ENCODE results near the gene NUP210. TPM values are rescaled to one million over a fixed set of nuclear protein-coding genes. Genes with fewer than 3 reads are reported as not detected.

Gene NUP210
- total and polyA plus RNA-seq, 2 experiments from 2014 or later = 13.8 to 73.9 TPM

DNA sequence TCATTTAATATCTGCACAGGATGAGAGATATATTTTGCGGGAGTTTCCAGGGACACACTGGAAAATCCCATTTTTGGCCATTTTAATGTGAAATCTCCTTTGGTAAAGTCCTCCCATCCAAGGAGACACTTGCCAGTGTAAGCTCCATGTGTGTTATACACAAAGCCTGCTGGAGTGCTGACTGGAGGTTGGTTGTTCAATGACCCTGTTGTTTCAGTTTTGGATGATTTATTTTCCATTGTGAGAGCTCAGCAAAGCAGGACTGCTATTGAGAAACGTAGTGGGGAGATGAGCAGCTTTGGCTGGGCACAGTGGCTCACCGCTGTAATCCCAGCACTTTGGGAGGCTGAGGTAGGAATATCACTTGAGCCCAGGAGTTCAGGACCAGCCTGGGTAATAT is 127.7 kb downstream of the NUP210 start (continued):
- TF ChIP-seq, protein P1, sequence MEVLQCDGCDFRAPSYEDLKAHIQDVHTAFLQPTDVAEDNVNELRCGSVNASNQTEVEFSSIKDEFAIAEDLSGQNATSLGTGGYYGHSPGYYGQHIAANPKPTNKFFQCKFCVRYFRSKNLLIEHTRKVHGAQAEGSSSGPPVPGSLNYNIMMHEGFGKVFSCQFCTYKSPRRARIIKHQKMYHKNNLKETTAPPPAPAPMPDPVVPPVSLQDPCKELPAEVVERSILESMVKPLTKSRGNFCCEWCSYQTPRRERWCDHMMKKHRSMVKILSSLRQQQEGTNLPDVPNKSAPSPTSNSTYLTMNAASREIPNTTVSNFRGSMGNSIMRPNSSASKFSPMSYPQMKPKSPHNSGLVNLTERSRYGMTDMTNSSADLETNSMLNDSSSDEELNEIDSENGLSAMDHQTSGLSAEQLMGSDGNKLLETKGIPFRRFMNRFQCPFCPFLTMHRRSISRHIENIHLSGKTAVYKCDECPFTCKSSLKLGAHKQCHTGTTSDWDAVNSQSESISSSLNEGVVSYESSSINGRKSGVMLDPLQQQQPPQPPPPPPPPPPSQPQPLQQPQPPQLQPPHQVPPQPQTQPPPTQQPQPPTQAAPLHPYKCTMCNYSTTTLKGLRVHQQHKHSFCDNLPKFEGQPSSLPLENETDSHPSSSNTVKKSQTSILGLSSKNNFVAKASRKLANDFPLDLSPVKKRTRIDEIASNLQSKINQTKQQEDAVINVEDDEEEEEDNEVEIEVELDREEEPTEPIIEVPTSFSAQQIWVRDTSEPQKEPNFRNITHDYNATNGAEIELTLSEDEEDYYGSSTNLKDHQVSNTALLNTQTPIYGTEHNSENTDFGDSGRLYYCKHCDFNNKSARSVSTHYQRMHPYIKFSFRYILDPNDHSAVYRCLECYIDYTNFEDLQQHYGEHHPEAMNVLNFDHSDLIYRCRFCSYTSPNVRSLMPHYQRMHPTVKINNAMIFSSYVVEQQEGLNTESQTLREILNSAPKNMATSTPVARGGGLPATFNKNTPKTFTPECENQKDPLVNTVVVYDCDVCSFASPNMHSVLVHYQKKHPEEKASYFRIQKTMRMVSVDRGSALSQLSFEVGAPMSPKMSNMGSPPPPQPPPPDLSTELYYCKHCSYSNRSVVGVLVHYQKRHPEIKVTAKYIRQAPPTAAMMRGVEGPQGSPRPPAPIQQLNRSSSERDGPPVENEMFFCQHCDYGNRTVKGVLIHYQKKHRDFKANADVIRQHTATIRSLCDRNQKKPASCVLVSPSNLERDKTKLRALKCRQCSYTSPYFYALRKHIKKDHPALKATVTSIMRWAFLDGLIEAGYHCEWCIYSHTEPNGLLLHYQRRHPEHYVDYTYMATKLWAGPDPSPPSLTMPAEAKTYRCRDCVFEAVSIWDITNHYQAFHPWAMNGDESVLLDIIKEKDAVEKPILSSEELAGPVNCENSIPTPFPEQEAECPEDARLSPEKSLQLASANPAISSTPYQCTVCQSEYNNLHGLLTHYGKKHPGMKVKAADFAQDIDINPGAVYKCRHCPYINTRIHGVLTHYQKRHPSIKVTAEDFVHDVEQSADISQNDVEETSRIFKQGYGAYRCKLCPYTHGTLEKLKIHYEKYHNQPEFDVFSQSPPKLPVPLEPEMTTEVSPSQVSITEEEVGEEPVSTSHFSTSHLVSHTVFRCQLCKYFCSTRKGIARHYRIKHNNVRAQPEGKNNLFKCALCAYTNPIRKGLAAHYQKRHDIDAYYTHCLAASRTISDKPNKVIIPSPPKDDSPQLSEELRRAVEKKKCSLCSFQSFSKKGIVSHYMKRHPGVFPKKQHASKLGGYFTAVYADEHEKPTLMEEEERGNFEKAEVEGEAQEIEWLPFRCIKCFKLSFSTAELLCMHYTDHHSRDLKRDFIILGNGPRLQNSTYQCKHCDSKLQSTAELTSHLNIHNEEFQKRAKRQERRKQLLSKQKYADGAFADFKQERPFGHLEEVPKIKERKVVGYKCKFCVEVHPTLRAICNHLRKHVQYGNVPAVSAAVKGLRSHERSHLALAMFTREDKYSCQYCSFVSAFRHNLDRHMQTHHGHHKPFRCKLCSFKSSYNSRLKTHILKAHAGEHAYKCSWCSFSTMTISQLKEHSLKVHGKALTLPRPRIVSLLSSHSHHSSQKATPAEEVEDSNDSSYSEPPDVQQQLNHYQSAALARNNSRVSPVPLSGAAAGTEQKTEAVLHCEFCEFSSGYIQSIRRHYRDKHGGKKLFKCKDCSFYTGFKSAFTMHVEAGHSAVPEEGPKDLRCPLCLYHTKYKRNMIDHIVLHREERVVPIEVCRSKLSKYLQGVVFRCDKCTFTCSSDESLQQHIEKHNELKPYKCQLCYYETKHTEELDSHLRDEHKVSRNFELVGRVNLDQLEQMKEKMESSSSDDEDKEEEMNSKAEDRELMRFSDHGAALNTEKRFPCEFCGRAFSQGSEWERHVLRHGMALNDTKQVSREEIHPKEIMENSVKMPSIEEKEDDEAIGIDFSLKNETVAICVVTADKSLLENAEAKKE (CRISPR knock-in tag; IDR thresholded peaks at IDR 0.05) = no peak
- TF ChIP-seq, protein P2, sequence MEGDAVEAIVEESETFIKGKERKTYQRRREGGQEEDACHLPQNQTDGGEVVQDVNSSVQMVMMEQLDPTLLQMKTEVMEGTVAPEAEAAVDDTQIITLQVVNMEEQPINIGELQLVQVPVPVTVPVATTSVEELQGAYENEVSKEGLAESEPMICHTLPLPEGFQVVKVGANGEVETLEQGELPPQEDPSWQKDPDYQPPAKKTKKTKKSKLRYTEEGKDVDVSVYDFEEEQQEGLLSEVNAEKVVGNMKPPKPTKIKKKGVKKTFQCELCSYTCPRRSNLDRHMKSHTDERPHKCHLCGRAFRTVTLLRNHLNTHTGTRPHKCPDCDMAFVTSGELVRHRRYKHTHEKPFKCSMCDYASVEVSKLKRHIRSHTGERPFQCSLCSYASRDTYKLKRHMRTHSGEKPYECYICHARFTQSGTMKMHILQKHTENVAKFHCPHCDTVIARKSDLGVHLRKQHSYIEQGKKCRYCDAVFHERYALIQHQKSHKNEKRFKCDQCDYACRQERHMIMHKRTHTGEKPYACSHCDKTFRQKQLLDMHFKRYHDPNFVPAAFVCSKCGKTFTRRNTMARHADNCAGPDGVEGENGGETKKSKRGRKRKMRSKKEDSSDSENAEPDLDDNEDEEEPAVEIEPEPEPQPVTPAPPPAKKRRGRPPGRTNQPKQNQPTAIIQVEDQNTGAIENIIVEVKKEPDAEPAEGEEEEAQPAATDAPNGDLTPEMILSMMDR (conservative IDR thresholded peaks at IDR 0.05; ENCODE audit: low read depth in 2 of 2) = no peak
- TF ChIP-seq ZNF114 (CRISPR knock-in tag; IDR thresholded peaks at IDR 0.05) = no peak

DNA sequence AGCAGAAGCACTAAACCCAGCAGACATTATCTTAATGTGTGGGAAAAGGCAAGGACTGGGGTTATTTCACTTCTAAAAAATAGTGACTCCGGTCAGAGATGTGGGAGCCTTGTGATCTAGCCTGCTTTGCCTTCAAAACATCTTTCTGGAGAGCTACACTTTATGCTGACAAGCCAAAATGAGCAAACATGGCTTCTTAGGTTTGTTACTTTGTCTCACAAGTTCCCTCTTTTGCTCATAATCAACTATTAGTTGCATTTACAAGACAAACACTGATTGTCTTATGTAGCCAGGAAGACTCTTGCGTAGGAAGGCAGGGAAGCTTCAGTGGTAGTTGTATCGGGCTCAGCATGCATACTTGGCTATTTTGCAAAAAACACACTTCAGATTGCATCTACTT is 129.2 kb downstream of the NUP210 start:
- Histone ChIP-seq H3K4me3 (no peak overlapping the region), H3K79me2 (replicated peaks; ENCODE audit: insufficient read depth) (no peaks in the 10 kb centered on the region), H3K27me3 (ENCODE audit: insufficient read depth) (no peaks in the 10 kb centered on the region), H3K4me2 (0 out of 2 replicates have a peak overlapping the region, but pooled peaks have one; percentile 21), H4K20me1 (replicated peaks; ENCODE audit: insufficient read depth) (no peaks in the 10 kb centered on the region), H3K27ac (ENCODE audit: low read depth) (0 out of 2 replicates have a peak overlapping the region, but pooled peaks have one; percentile 4), H3K36me3 (ENCODE audit: insufficient read depth) (no peaks in the 10 kb centered on the region), H3F3A (replicated peaks; ENCODE audit: low read depth) (no peaks in the 10 kb centered on the region), H3K4me1 (ENCODE audit: insufficient read depth) (peaks cover 9% of the 10 kb centered on the region; the same call in 1 of the 2 replicates), H3K9me2 (ENCODE audit: insufficient read depth) (no peaks in the 10 kb centered on the region), H2AFZ (peak overlapping the region; percentile 80)
- TF ChIP-seq NANOG (IDR thresholded peaks at IDR 0.05; ENCODE audit: borderline replicate concordance) (no peak), JUNB (IDR thresholded peaks at IDR 0.05; ENCODE audit: unreplicated experiment) (no peak)
- Mint-ChIP-seq H3K4me1 (peaks cover 14% of the 10 kb centered on the region), H3K9me3 (peaks cover 3% of the 10 kb centered on the region; the same call in 1 of the 3 replicates), H3K4me3 (no peak overlapping the region), H3K36me3 (ENCODE audit: low read depth) (no peaks in the 10 kb centered on the region; the same call in 2 of the 3 replicates), H3K27ac (no peak overlapping the region), H3K27me3 (ENCODE audit: insufficient read depth, low read depth, poor library complexity) (peaks cover 4% of the 10 kb centered on the region)
- DNase-seq (ENCODE audit: low spot score) (no peak), ATAC-seq (no peak)

Data from GM23338 (cell line).